DOHH2 (cell line): ENCODE data around the gene B4GALNT3.

Experiments used
- H3F3A ChIP-seq: fragments of 200-600 bp; sonication (generic), shearing (Covaris generic); 2 replicates; pipeline ENCODE4 v1.6.0; 2016; ENCODE audit warnings: antibody characterized with exemption, mild to moderate bottlenecking; ENCODE audit not compliant: control insufficient read depth, insufficient read depth
- H3K27ac ChIP-seq: fragments of 200-600 bp; sonication (generic); 2 replicates; pipeline ENCODE4 v1.5.1; 2014; ENCODE audit warnings: low read depth, mild to moderate bottlenecking, low read length, moderate library complexity
- H3K27me3 ChIP-seq: fragments of 200-600 bp; sonication (generic); 2 replicates; pipeline ENCODE4 v1.6.1; 2014; ENCODE audit warnings: mild to moderate bottlenecking, low read length, mixed read lengths; ENCODE audit not compliant: control insufficient read depth
- H3K36me3 ChIP-seq: fragments of 200-600 bp; sonication (generic); 2 replicates; pipeline ENCODE4 v1.6.1; 2014; ENCODE audit warnings: mild to moderate bottlenecking, low read length, moderate library complexity, mixed read lengths; ENCODE audit not compliant: control insufficient read depth
- H3K4me1 ChIP-seq: fragments of 200-600 bp; sonication (generic); 2 replicates; pipeline ENCODE4 v1.6.1; 2014; ENCODE audit warnings: mild to moderate bottlenecking, low read length, mixed read lengths; ENCODE audit not compliant: control insufficient read depth
- H3K4me2 ChIP-seq: fragments of 200-600 bp; sonication (generic); 2 replicates; pipeline ENCODE4 v1.6.0; 2014; ENCODE audit warnings: mild to moderate bottlenecking, low read length, moderate library complexity
- H3K4me3 ChIP-seq: fragments of 200-600 bp; sonication (generic); 2 replicates; pipeline ENCODE4 v1.5.1; 2014; ENCODE audit warnings: mild to moderate bottlenecking, low read length, mixed read lengths
- H3K79me2 ChIP-seq: fragments of 200-600 bp; sonication (generic); 2 replicates; pipeline ENCODE4 v1.6.1; 2014; ENCODE audit warnings: mild to moderate bottlenecking, low read length, mixed read lengths; ENCODE audit not compliant: control insufficient read depth
- H3K9me2 ChIP-seq: fragments of 200-600 bp; sonication (generic); replicated peaks from 2 replicates; pipeline ENCODE4 v1.6.1; 2014; ENCODE audit warnings: mild to moderate bottlenecking, low read length, mixed read lengths; ENCODE audit not compliant: control insufficient read depth
- H3K9me3 ChIP-seq: fragments of 200-600 bp; sonication (generic); 2 replicates; pipeline ENCODE4 v1.6.1; 2014; ENCODE audit warnings: antibody characterized with exemption, low read length, mixed read lengths; ENCODE audit not compliant: control insufficient read depth, insufficient read depth
- H4K20me1 ChIP-seq: fragments of 200-600 bp; sonication (generic); 2 replicates; pipeline ENCODE4 v1.6.0; 2014; ENCODE audit warnings: low read depth, mild to moderate bottlenecking, antibody characterized with exemption, low read length, moderate library complexity; ENCODE audit not compliant: control insufficient read depth, insufficient read depth
- CTCF ChIP-seq: fragments of 200-600 bp; sonication (generic); IDR thresholded peaks from one replicate; pipeline ENCODE4 v1.5.1; 2014; ENCODE audit warnings: antibody characterized with exemption, mild to moderate bottlenecking, low read depth, low read length; ENCODE audit not compliant: poor library complexity, severe bottlenecking
- EZH2phosphoT487 ChIP-seq: fragments of 200-600 bp; sonication (generic); IDR thresholded peaks from 2 replicates; pipeline ENCODE4 v1.6.1; 2017; ENCODE audit warnings: borderline replicate concordance, mild to moderate bottlenecking, antibody characterized with exemption, low read length, moderate library complexity, mixed read lengths

B4GALNT3 gene

GRCh38 chr12:546265-546919, 86.7 kb downstream of the B4GALNT3 start:
- no peaks in the 10 kb centered on the region for H3K79me2 ChIP-seq
- H3K27me3 ChIP-seq: peaks cover 5% of the 10 kb centered on the region; the same call in 1 of the 2 replicates
- peak overlapping the region; percentile 50 for H3K4me2 ChIP-seq
- H3K4me1 ChIP-seq: peaks cover 10% of the 10 kb centered on the region
- no peaks in the 10 kb centered on the region for H3F3A ChIP-seq
- peak overlapping the region; percentile 26; the same call in 1 of the 2 replicates for H3K4me3 ChIP-seq
- H4K20me1 ChIP-seq: no peaks in the 10 kb centered on the region
- no peaks in the 10 kb centered on the region for H3K9me2 ChIP-seq
- H3K36me3 ChIP-seq: no peaks in the 10 kb centered on the region
- no peak for TF ChIP-seq EZH2phosphoT487
- no peak for TF ChIP-seq CTCF
- no peaks in the 10 kb centered on the region for H3K9me3 ChIP-seq
- H3K27ac ChIP-seq: no peak overlapping the region

GRCh38 chr12:546920-547845, 87.4 kb downstream of the B4GALNT3 start:
- Histone ChIP-seq H3K79me2 (no peaks in the 10 kb centered on the region), H3K9me2 (no peaks in the 10 kb centered on the region), H3K4me3 (peak overlapping the region; percentile 26; the same call in 1 of the 2 replicates), H3K4me1 (peaks cover 10% of the 10 kb centered on the region), H3K36me3 (no peaks in the 10 kb centered on the region), H3K27me3 (peaks cover 12% of the 10 kb centered on the region; the same call in 1 of the 2 replicates), H3F3A (no peaks in the 10 kb centered on the region), H4K20me1 (no peaks in the 10 kb centered on the region), H3K4me2 (peak overlapping the region; percentile 50), H3K27ac (no peak overlapping the region), H3K9me3 (no peaks in the 10 kb centered on the region)
- TF ChIP-seq CTCF (peak; percentile 99), EZH2phosphoT487 (no peak)

- Histone ChIP-seq H3K27ac (no peak overlapping the region), H3K27me3 (peaks cover 12% of the 10 kb centered on the region; the same call in 1 of the 2 replicates), H3K9me2 (no peaks in the 10 kb centered on the region), H3K79me2 (no peaks in the 10 kb centered on the region), H3K9me3 (no peaks in the 10 kb centered on the region), H3F3A (no peaks in the 10 kb centered on the region), H4K20me1 (no peaks in the 10 kb centered on the region), H3K4me1 (peaks cover 10% of the 10 kb centered on the region), H3K4me2 (no peak overlapping the region), H3K4me3 (no peak overlapping the region), H3K36me3 (no peaks in the 10 kb centered on the region)
- no peak for TF ChIP-seq CTCF
- no peak for TF ChIP-seq EZH2phosphoT487
Observed at GRCh38 chr12:547883-548470, 88.2 kb downstream of the B4GALNT3 start.
